GM18511 (cell line): Measurements from ENCODE around the gene CD86.

Experiments used
- ATAC-seq: cut with Tn5 transposase; IDR thresholded peaks from one replicate; pipeline ENCODE4 v1.9.1; 2021; ENCODE audit warnings: mild to moderate bottlenecking, moderate library complexity; ENCODE audit not compliant: unreplicated experiment

The CD86 gene

GRCh38 chr3:122058294-122058693 lies 3.1 kb downstream of the CD86 start:
- no peak for ATAC-seq

- ATAC-seq = no peak
These were observed 5.0 kb downstream of the CD86 start for GRCh38 chr3:122060040-122060698.

- ATAC-seq = peak; percentile 42
These were observed 8.7 kb downstream of the CD86 start for GRCh38 chr3:122063908-122064307.

- ATAC-seq = no peak
These were observed 9.2 kb downstream of the CD86 start for GRCh38 chr3:122064326-122064725.

GRCh38 chr3:122066331-122067213 lies 11.4 kb downstream of the CD86 start:
- ATAC-seq = peak; percentile 5

GRCh38 chr3:122067214-122067550 lies 12.0 kb downstream of the CD86 start:
- peak; percentile 46 for ATAC-seq

- peak; percentile 64 for ATAC-seq
These were observed 12.6 kb downstream of the CD86 start for GRCh38 chr3:122067588-122068240.

- ATAC-seq = peak; percentile 66
These were observed 19.6 kb downstream of the CD86 start for GRCh38 chr3:122074621-122075265.

GRCh38 chr3:122076491-122077292 lies 21.5 kb downstream of the CD86 start:
- peak; percentile 3 for ATAC-seq

GRCh38 chr3:122077293-122078234 lies 22.4 kb downstream of the CD86 start:
- ATAC-seq = peak; percentile 35

GRCh38 chr3:122078235-122078935 lies 23.2 kb downstream of the CD86 start:
- no peak for ATAC-seq

- ATAC-seq = no peak
These were observed 24.5 kb downstream of the CD86 start for GRCh38 chr3:122079524-122080206.

- no peak for ATAC-seq
These were observed 25.0 kb downstream of the CD86 start for GRCh38 chr3:122080207-122080587.

- peak; percentile 67 for ATAC-seq
These were observed 26.5 kb downstream of the CD86 start for GRCh38 chr3:122081543-122082247.

GRCh38 chr3:122082357-122082756 lies 27.2 kb downstream of the CD86 start:
- no peak for ATAC-seq

- no peak for ATAC-seq
These were observed 29.6 kb downstream of the CD86 start for GRCh38 chr3:122084799-122085198.

- ATAC-seq = no peak
These were observed 30.5 kb downstream of the CD86 start for GRCh38 chr3:122085673-122086072.

GRCh38 chr3:122088531-122088930 lies 33.4 kb downstream of the CD86 start:
- no peak for ATAC-seq
